Spleen (tissue), 7 donors: ENCODE data around the gene OBSCN.

Source experiments
- CTCF ChIP-seq, 11 experiments: fragments of 200-600 bp in 7 of 11; fragments of 450-650 bp in 4 of 11; sonication (generic) in 4 of 11; IDR thresholded peaks in 8 of 11; conservative IDR thresholded peaks in 3 of 11; 1 replicate in 7 of 11; 2 replicates in 4 of 11; pipeline versions ENCODE4 v1.4.0 to v1.8.0; 2016 to 2021; ENCODE audit warnings: antibody characterized with exemption in 11 of 11, inconsistent platforms in 4 of 11, mild to moderate bottlenecking in 1 of 11
- POLR2A ChIP-seq, 3 donors: fragments of 450-650 bp; IDR thresholded peaks; one replicate each; pipeline ENCODE4 v1.5.1; 2017; ENCODE audit warnings: antibody characterized with exemption in 3 of 3, mild to moderate bottlenecking in 1 of 3
- donor health status: DM: no; HTN: no; CAD: no; lungs with moderate emphysema.
- donor health status: DM: no; HTN: no; CAD: no.
- donor health status: DM: no; HTN: no; CAD: no.

- TF ChIP-seq CTCF (IDR thresholded peaks at IDR 0.05 in 8 of 11, conservative IDR thresholded peaks at IDR 0.05 in 3 of 11) = peak in 3 of 11 experiments; percentile 14 to 16 (median 14)
- TF ChIP-seq POLR2A (IDR thresholded peaks at IDR 0.05) = no peak
Observed at GRCh38 chr1:228180271-228180958, 27.4 kb upstream of the OBSCN start.
